Spleen (tissue), 7 donors: Measurements from ENCODE around the gene CFAP54.
"Not testable (repeated sequence)": the region's sequence is repeated elsewhere in the genome, so short reads cannot be mapped to it uniquely, and the experiment has no call there.

ENCODE experiments used
- CTCF ChIP-seq, 11 experiments: fragments of 200-600 bp in 7 of 11; fragments of 450-650 bp in 4 of 11; sonication (generic) in 4 of 11; IDR thresholded peaks in 8 of 11; conservative IDR thresholded peaks in 3 of 11; 1 replicate in 7 of 11; 2 replicates in 4 of 11; pipeline versions ENCODE4 v1.4.0 to v1.8.0; 2016 to 2021; ENCODE audit warnings: antibody characterized with exemption in 11 of 11, inconsistent platforms in 4 of 11, mild to moderate bottlenecking in 1 of 11
- POLR2A ChIP-seq, 3 donors: fragments of 450-650 bp; IDR thresholded peaks; one replicate each; pipeline ENCODE4 v1.5.1; 2017; ENCODE audit warnings: antibody characterized with exemption in 3 of 3, mild to moderate bottlenecking in 1 of 3
- donor health status: DM: no; HTN: no; CAD: no; lungs with moderate emphysema.
- donor health status: DM: no; HTN: no; CAD: no.
- donor health status: DM: no; HTN: no; CAD: no.

GRCh38 chr12:96459281-96459680 is 30.1 kb upstream of the CFAP54 start:
- TF ChIP-seq CTCF (IDR thresholded peaks at IDR 0.05 in 8 of 11, conservative IDR thresholded peaks at IDR 0.05 in 3 of 11); POLR2A (IDR thresholded peaks at IDR 0.05): not testable (repeated sequence)
